Endometrial microvascular endothelial cells (primary cell): Measurements from ENCODE around the gene SLC22A23. TPM values are rescaled to one million over a fixed set of nuclear protein-coding genes. Genes with fewer than 3 reads are reported as not detected.

Source experiments
- in situ Hi-C: cut with HindIII; loops from 2 replicates; pipeline ENCODE4 v1.10.0; 2017; ENCODE audit warnings: low sequenced_read_pairs, low pct_unique_long_range_greater_than_20kb; ENCODE audit errors: inconsistent ontology term
- total RNA-seq: library from RNA; depleted of rRNA; stranded (reverse); fragments of >200 nt; gene quantifications from one replicate; pipeline ENCODE4 v1.2.3, GENCODE V29; 2015; ENCODE audit errors: inconsistent ontology term

The SLC22A23 gene
- total RNA-seq, 1 donor from 2014 or later = 5.8 TPM

DNA sequence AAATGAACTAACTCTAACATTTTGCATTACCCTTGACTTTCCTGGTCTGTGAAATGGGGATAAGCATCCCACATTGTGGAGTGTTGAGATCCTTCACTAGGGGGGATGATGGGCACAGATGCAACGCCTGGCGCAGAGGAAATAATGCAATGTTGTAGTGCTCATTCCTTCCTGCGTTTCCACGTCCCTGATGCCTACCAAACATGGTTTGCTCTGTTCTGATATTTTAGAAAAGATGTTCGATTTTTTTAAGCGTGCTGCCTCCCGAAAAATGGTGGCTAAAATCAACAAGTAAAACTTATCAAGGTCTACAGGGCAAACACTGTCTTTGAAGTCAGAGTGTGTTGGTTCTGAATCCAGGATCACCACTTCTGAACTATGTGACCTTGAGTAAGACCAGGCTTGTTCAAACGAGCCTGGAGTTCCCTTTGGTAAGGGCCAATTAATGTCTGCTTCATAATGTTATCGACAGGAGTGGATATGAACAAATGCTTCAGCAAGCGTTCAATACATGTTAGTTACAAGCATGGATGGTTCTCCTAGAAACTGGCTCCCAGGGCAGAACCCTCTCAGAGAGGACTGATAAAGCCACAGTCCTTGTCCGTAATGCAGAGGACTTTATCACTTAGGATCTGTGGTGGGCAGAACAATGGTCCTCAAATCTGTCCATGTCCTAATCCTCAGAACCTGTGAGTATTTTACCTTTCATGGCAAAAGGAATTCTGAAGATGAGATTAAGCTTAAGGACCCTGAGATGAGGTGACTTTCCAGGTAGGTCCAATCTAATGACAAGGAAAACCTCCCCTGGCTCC, 44.7 kb downstream of the SLC22A23 start:
- in situ Hi-C loops = loop anchor here (25.0 kb wide), 2 partner anchors 125 to 300 kb away; no protein-coding TSS in a partner anchor

DNA sequence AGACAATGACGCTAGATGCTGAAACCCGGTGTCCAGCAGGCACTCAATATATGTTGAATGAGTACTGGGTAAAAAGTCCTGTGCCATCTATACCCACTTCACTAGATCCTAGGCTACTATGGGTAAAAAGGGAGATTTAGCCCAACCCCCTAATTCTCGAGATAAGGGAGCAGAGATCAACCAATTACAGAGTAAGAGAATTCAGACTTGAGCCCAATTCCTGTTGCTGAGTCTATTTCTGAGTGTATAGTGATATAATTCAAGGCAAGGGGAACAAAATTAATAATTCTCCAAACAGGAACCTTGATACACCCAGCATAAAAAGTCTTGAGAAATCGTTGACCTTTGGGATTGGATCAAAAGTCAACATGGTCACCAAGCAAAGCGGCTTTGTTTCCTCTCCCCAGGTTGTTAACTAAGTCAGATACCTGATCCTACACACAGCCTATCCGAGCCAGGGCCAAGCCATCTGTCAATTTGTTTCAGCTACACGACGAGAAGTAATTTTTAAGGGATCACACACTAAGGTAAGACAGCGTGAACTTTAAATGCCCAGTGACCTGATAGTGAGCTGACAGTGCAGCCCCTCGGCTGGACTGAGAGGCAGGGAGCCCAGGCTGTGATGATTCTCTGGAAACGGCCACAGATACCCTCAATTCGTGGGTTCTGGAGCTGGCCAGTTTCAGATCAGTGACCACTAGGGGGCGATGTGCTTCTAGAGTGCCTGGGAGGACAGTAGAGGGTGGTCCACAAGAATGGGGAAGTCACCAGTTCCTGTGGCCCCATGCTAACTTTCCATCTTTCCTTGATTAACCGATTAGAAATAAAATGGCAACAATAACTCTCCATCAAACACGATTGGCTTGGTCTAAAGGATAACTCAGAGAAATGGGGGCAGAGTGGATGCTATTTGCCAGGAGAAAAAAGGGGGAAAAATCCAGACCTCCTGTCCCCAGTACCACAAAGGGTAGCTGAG, 46.2 kb downstream of the SLC22A23 start:
- in situ Hi-C loops = loop anchor here (25.0 kb wide), 2 partner anchors 123 to 302 kb away; no protein-coding TSS in a partner anchor

DNA sequence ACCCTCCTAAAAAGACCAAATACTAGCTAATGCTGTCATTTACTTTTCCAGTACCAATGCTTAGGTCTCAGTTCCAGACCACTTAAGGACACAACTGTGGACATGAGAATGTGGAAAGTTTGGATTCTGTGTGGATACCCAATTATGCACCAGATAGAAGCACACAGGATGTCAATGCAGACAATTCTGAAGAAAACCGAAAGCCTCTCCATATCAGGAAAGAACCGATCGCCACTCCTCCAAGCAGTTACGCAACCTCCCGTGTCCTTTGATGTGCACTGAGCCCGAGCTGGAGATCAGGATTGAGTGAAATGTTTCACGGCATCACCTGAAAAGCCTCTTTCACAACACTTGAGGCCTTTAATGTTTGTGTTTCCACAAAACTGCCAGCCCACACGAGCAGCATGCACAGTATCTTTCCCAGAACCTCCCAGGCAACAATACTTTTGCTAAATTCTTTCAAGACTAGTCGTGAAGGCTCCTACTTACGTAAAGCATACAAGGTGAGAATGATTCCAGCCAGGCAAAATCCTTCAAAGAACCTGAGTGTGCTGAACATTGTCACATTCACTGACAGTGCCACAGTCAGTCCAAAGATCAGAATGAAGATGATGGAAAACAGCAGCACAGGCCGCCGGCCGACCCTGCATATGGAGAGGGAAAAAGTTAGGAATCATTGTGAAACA, 47.0 kb downstream of the SLC22A23 start:
- in situ Hi-C loops = loop anchor here (25.0 kb wide), 2 partner anchors 123 to 302 kb away; no protein-coding TSS in a partner anchor

DNA sequence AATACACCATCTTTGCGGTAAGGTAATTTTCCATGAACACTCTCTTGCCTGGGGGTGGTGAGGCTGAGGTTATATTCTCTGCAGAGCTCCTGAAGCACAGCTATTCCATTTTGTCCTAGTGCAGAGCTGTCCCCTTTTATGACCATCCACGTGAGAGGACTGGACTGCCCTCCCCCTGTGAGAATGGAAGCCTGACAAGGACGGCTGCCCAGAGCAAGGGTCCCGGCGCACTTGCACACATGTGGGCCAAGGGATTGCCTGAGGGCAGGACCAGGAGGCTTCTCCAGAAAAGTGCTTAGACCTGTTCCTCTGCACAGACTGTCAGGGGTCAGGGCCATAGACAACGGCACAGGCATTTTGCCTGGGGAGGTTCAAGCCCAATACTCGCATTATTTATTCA, 48.2 kb downstream of the SLC22A23 start:
- in situ Hi-C loops = loop anchor here (25.0 kb wide), 2 partner anchors 121 to 304 kb away; no protein-coding TSS in a partner anchor

DNA sequence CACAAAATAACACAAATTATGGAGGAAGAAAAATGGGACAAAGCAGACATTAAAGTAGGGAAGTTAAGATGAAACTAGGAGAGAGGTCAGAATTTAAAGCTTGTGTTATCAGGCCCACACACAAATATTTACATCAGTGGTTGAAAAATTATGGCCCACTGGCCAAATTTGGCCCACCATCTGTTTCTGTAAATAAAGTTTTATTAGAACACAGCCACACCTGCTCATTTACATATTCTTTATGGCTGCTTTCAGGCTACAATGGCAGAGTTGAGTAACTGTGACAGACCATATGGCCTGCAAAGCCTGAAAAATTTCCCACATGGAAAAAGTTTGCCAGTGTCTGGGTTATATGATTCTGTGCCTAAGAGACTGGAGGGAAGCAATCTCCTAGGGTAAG, 49.0 kb downstream of the SLC22A23 start:
- in situ Hi-C loops = loop anchor here (25.0 kb wide), 2 partner anchors 121 to 304 kb away; no protein-coding TSS in a partner anchor

DNA sequence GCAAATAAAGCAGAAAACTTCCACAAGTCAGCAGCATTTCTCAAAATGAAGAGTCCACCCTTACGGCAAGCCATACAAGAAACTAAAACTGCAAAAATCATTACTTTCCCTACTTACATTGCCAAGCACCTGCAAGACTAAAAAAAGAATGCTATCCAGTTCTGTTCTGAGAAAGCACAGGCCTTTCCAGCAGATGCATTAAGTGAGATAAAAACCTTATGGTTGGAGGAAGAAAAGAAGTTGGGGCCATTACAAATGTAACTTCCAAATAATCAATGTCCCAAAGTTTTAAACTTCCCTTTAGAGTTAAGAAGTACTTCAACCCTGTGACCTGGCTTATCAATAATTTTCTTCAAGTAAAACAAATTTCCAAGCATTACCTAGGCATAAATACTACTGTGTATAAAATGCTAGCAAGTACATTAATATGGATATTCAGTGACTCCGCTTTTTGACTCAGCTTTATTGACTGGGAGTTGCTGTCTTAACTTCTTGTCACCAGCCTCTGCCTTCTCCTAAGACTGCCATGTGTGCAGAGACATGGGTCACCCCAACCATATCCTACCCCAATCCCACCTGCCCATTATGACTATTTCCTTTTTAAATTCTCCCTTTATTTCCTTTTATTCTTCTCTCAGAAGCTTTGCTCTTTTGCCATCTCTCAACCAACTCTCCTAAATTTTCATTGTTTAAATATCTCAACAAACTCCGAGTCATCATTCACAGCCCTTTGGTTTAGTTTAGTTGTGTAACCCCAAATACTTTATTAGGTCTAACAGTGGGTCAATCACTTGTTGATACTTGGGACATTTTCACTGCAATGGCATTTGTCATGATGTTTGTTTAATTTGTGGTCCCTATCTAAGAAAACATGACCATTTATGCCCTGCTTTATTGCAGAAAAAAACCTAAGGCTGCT, 49.7 kb downstream of the SLC22A23 start:
- in situ Hi-C loops = loop anchor here (25.0 kb wide), 2 partner anchors 120 to 305 kb away; no protein-coding TSS in a partner anchor

DNA sequence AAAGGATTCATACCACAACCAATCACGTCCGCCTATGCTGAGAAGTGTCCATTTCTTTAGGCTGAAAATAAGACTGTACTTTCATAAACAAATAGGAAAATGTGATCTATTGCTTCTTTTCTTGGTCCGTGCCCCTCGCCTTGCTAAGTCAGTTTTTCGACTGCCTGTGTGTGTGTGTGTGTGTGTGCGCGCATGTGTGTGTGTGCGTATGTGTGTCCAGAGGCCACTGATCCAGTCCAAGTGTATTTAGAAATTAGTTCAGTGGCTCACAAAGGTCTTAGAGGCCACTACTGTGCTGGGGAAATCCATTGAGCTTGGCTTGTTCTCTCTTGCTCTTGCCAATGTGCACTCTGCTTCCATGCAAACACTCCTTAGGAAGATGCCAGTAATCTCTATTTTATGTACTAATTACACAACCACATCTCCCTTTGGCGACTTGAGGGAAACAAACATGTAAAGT, 50.5 kb downstream of the SLC22A23 start:
- in situ Hi-C loops = loop anchor here (25.0 kb wide), 2 partner anchors 119 to 306 kb away; no protein-coding TSS in a partner anchor

DNA sequence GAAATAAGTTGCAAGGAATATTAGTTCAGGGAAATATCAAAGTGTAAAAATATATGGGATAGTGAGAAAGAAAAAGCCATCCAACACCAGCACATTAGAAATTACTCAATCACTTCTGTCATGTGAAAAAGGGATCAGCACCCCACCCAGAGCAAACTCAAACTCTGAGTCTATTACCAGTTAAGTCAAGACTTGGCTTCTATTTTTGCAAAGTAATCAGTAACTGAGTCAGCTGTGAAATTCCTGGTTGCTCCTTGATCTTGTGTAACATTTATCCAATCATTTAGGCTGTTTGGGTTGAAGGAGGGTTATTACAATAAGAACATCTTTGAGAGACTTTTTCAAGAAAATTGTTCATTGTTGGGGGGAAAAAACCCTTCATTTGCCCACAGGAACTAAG, 51.2 kb downstream of the SLC22A23 start:
- in situ Hi-C loops = loop anchor here (25.0 kb wide), 2 partner anchors 118 to 307 kb away; no protein-coding TSS in a partner anchor

DNA sequence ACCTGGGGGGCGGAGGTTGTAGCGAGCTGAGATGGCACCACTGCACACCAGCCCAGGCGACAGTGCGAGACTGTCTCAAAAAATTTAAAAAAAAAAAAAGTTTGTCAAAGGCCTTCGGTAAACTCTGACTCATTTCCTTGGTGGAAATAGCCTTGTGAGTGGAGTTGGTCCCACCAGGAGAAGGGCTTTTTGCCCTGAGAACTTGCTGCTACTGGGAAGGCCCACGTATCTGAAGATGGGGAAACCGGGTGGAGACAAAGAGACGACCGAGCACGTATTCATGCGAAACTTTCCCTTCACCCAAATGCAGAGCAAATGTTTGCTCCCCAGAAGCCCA, 51.7 kb downstream of the SLC22A23 start:
- in situ Hi-C loops = loop anchor here (25.0 kb wide), 2 partner anchors 118 to 307 kb away; no protein-coding TSS in a partner anchor

DNA sequence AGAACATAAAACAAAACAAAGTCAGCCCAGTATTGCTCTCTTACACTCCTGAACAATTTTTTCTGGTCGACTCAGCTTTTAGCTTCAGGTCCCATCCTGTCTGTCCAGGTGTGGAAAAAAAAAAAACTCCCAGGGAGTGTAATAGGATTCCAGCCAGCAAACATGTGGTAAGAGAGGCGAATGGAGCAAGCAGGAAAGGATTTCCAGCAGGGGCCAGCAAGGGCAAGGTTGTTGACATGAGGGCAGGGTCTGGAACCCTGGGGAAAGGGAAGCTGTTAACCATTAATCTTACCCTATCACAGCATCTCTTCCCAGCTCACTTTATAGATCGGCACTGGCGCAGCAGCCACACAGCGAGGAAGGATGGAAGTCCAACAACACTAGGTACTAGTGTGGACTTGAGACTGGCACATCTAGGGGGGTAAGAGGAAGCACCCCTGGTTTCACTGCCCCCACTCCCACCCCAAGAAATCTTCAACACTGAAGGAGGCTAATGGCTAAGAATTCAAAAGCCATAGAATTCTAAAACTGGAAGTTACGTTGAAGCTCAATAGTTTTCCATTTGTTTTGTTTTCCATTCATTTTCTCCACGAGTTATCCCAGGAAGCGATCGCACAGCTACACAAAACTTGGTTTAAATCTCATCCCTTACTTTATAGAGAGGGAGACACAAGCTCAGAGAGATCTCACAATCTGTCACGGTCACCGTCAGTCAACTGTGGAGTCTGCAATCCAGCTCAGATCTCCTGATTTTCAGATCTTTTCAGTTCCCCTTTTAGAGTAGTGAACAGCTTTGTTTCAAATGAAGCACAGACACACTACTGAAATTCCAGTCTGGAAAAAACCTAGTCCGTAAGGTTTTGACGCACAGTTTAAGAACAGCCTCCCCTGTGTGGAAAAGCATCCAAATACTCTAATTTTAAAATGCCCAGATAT, 53.3 kb downstream of the SLC22A23 start:
- in situ Hi-C loops = loop anchor here (25.0 kb wide), 2 partner anchors 116 to 309 kb away; no protein-coding TSS in a partner anchor

DNA sequence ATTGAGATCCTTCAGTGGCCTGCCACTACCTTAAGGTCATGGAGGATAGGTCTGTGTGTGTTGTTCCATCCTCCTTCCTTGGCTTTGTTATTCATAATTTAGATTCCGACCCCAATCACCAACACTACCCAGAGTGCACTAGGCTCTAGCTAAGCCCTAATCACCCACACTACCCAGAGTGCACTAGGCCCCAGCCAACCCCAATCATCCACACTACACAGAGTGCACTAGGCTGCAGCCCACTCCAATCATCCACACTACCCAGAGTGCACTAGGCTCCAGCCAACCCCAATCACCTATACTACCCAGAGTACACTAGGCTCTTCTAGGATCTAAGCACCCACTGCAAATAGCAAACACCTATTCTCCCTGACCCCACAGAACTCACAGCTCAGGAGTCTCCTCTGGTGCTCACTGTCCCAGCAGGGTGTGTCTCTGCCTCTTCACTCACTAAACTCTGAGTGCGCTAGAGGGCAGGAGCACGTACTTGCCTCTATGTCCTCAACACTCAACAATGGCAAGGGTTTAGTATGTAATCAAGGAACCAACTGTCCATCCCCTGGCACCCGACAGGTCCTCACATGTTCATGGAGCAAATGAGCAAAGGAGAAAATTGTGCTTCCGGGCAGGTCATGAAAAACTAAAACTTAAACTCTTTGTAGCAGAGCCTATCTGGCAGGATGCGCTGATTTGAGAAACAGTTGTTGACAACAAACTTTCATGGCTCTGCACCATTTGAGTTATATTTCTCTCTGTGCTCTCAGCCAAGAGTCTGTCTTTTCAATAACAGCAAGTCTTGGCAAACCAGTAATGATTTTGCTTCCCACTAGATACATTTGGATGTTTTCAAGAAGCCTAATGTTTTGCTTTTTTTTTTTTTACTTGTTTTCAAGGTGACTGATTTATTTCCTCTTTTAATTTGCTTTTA, 54.3 kb downstream of the SLC22A23 start:
- in situ Hi-C loops = loop anchor here (25.0 kb wide), 2 partner anchors 115 to 310 kb away; no protein-coding TSS in a partner anchor

DNA sequence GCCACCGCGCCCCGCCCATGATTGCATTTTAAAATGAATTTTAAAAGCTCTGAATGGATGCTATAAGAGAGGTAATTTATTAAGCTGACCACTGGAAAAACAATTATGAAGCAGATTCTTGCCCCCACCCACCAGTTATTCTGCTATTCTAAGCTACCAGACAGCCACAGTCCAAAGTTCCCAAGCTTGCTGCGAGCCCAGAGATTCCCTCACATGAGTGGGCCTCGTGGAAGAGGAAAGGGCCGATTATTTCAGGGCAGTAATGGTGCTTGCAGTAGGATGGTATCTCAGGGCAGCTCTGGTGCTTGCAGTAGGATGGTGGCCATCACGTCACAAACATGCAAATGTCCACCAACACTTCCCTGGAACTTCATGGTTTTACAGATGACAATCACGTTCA, 56.7 kb downstream of the SLC22A23 start:
- in situ Hi-C loops = loop anchor here (25.0 kb wide), 2 partner anchors 113 to 312 kb away; no protein-coding TSS in a partner anchor

DNA sequence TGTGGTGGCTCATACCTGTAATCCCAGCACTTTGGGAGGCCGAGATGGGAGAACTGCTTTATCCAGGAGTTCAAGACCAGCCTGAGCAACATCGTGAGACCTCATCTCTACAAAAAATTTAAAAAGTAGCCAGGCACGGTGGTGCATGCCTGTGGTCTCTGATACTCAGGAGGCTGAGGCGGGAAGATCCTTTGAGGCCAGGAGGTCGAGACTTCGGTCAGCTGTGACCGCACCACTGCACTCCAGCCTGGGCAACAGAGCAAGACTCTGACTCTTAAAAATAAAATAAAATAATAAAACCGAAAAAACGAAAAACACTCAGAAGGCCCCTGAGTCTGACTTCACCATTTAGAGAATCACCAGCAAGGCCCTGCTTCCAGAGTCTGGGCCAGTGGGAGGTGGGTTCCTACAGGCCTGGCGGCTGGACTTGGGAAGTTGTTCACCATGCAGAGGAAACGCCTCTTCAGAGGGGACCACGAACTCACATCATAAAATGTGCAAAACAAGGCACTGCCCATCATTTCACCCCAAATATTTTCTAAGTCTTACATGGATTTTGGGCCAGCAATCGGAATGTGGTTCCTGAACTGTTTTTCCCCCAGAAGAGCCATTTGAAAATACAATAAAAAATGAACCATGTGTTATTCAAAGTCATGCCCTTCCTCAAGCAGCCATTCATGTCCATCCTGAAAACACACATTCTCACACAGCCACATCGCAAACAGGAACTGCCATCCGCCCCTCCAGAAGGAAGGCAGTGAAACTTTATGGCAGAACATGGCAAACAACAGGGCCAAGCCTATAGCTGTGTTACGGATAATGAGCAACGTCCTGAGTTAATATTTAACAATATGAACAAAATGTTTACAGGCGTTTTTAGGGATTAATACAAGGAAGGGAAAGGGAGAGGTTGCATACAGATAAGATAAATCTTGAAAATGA, 57.8 kb downstream of the SLC22A23 start:
- in situ Hi-C loops = no loop called here

DNA sequence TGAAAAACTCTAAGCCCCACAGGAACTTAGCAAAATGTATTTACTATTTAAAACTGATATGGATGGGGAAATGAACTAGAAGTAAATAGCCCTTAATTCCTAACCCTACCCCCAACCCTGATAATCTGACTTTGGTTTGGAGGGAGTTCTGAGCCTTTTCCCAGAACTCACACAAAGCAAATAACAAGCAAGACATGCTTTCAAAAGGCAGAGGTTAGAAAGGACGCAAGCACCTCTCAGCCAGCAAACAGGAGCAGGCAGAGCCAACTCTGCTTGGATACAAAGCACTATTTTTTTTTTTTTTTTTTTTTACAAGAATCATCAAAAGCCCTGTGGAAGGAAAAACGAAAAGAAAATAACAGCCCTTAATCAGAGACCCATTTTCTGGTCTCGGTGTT, 58.7 kb downstream of the SLC22A23 start:
- in situ Hi-C loops = no loop called here
